Urinary bladder (tissue), 4 donors: ENCODE data around the gene ZBTB48. TPM values are rescaled to one million over a fixed set of nuclear protein-coding genes. Genes with fewer than 3 reads are reported as not detected.
"Not testable (repeated sequence)": the region's sequence is repeated elsewhere in the genome, so short reads cannot be mapped to it uniquely, and the experiment has no call there.

ENCODE experiments used
- DNase-seq: peaks from one replicate; pipeline ENCODE4 v3.0.0-alpha.2; 2015; ENCODE audit errors: extremely low spot score
- H3K27ac ChIP-seq: one replicate; pipeline ENCODE4 v1.5.1; 2013; ENCODE audit warnings: low read depth, mild to moderate bottlenecking, moderate library complexity
- H3K36me3 ChIP-seq: one replicate; pipeline ENCODE4 v1.6.1; 2013; ENCODE audit warnings: mild to moderate bottlenecking, moderate library complexity; ENCODE audit not compliant: insufficient read depth
- H3K4me1 ChIP-seq: one replicate; pipeline ENCODE4 v1.6.1; 2013; ENCODE audit warnings: mild to moderate bottlenecking, moderate library complexity; ENCODE audit not compliant: insufficient read depth
- H3K4me3 ChIP-seq: one replicate; pipeline ENCODE4 v1.5.1; 2013; ENCODE audit warnings: low read depth, low read length
- WGBS: extraction: QIAGEN DNeasy Blood & Tissue Kit; methylation state at CpG from one replicate; pipeline ENCODE4 v1.1.7; 2013; 5-methylcytosine and 5-hydroxymethylcytosine counted together
- polyA plus RNA-seq: library from polyadenylated mRNA; stranded (reverse); fragments of 200-250 nt; gene quantifications from one replicate; pipeline ENCODE4 v1.2.3, GENCODE V29; 2013
- small RNA-seq: library from RNA; depleted of rRNA; stranded (forward); fragments of <200 nt; gene quantifications from one replicate; pipeline ENCODE3, GENCODE V24; 2014
- total RNA-seq: library from RNA; depleted of rRNA; stranded (reverse); fragments of >200 nt; gene quantifications from one replicate; pipeline ENCODE4 v1.2.3, GENCODE V29; 2014
- donor health status: healthy with polysubstance abuse.
- donor health status: healthy.

The ZBTB48 gene
- total and polyA plus RNA-seq, 2 donors, result 19.6 to 32.2 TPM

DNA sequence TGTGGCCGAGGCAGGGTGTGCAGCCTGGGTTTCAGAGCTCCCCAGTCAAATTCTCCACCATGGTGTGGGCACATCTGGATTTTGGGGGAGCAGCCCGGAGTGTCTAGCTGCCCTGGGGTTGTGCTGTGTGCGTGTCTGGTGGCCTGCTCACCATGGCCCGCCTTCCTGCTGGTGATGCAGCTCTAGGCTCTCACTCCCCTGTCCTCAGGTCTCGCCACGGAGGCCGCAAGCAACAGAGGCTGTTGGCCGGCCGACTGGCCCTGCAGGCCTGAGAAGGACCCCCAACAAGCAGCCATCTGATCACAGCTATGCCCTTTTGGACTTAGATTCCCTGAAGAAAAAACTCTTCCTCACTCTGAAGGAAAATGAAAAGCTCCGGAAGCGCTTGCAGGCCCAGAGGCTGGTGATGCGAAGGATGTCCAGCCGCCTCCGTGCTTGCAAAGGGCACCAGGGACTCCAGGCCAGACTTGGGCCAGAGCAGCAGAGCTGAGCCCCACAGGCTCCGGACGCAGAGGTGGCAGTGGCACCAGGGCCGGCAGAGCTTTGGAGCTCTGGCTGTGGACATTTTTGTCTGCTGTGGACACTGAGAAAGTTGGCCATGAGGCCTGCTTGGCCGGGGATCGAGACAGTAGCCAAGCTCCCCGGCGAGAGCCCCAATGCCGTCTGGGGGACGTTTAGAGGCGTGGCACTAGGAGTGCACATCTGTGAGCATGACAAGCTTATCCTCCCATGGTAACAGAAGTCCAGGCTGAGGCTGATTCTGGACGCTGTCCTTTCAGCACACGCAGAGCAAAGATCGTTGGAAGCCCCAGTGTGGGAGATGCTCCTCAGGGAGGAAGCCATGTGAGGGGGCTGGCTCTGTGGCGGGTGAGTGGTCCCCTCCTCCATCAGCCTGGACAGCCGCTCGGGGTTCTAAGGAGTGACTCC lies 53.1 kb downstream of the ZBTB48 start:
- H3K36me3 ChIP-seq, result peaks cover 4% of the 10 kb centered on the region
- no peak for DNase-seq
- no peaks in the 10 kb centered on the region for H3K4me1 ChIP-seq
- 83% methylated on average over 30 of the region's 30 CpGs for WGBS
- no peak overlapping the region for H3K4me3 ChIP-seq
- no peak overlapping the region for H3K27ac ChIP-seq

DNA sequence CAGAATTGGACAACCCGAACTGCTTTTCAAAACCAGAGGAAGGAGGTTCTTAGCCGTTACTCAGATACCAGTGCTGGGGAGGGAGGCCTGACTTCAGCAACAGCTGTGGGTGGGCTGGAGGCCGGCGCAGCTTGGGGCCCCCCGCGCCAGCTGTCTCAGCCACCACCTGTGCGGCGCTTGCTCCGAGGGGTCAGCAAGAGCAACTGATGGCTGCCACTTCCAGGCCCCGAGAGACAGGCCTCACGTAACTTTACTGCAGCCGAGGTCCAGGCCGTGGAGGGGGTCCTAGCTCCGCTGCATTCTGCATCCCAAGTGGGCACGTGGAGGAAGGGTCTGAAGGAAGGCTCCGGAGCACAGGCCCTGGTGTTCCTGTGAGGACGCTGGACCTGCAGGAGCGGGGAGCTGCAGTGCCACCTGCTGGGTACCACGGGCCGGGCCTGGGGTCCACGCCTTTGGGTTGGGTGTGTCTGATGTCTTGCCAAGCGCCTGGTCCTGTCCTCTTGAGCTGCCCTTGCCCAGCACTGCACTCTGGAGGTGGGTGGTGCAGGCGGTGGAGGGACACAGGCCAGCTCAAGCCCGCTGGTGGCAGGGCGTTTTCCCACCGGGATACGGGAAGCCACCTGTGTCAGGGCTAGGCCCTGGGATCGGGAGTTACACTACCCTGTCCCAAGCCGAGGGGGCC lies 54.7 kb downstream of the ZBTB48 start:
- no peak for DNase-seq
- H3K36me3 ChIP-seq, result peaks cover 4% of the 10 kb centered on the region
- 66% methylated on average over 29 of the region's 29 CpGs for WGBS

DNA sequence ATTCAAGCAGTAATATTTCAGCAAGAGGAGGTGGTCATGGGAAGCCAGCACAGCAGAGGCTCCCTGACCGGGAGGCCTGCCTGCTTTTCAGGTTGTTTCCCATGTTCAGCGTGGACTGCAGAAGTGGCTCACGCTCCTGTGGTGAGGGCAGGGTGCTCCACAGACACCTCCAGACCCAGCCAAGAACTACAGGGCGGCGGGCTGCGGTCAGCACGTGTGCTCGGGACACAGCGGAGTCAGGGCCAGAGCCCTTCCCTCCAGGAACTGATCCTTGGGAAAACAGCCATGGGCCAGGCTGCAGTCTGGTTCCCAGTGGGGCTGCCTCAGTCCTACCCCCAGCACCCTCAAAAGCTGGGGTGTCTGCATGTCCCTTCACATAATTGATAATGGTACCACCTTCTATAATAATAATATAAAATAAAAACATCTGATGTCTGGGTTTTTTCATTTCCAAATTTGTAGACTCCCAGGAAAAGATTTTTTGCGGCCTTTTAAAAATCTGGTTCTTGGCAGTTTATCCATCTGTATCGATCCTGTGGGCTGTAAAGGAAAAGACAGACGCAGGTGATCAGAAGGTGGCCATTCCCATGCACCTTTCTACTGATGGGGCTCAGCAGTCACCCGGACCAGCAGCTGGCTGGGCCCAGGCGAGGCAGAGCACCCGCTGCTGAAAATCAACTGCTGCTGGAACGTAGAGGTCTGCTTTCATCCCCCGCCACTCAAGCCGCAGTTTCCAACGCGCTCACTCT lies 55.5 kb downstream of the ZBTB48 start:
- H3K27ac ChIP-seq, result no peak overlapping the region
- H3K36me3 ChIP-seq, result peaks cover 4% of the 10 kb centered on the region

More for the DNA sequence above, 54.7 kb downstream of the ZBTB48 start:
- H3K27ac ChIP-seq, result no peak overlapping the region
- no peaks in the 10 kb centered on the region for H3K4me1 ChIP-seq
- no peak overlapping the region for H3K4me3 ChIP-seq

GRCh38 chr1:6635910-6636760 lies 56.3 kb downstream of the ZBTB48 start:
- no peak overlapping the region for H3K27ac ChIP-seq
- WGBS, result 77% methylated on average over 16 of the region's 16 CpGs
- peaks cover 4% of the 10 kb centered on the region for H3K36me3 ChIP-seq
- H3K4me3 ChIP-seq, result no peak overlapping the region
- no peaks in the 10 kb centered on the region for H3K4me1 ChIP-seq
- DNase-seq, result no peak

More for the DNA sequence above, 55.5 kb downstream of the ZBTB48 start:
- no peak for DNase-seq
- WGBS, result 87% methylated on average over 20 of the region's 20 CpGs
- H3K4me1 ChIP-seq, result no peaks in the 10 kb centered on the region
- H3K4me3 ChIP-seq, result no peak overlapping the region

DNA sequence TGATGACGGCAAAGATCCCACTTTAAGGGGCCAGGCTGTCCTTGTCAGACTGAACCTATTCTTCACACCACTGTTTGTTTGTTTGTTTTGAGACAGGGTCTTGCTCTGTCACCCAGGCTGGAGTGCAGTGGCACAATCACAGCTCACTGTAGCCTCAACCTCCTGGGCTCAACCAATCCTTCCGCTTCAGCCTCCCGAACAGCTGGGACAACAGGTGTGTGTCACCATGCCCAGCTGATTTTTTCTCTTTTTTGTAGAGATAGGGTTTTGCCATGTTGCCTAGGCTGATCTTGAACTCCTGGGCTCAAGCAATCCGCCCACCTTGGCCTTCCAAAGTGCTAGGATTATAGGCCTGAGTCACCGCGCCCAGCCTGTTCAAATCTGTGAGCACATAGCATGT lies 57.0 kb downstream of the ZBTB48 start:
- not testable (repeated sequence) for H3K4me3 ChIP-seq, DNase-seq, H3K36me3 ChIP-seq, H3K4me1 ChIP-seq, H3K27ac ChIP-seq
- WGBS, result 94% methylated on average over 6 of the region's 6 CpGs

GRCh38 chr1:6637770-6638169 lies 58.0 kb downstream of the ZBTB48 start:
- no peak for DNase-seq
- Histone ChIP-seq H3K27ac (no peak overlapping the region), H3K4me3 (no peak overlapping the region), H3K36me3 (peaks cover 4% of the 10 kb centered on the region), H3K4me1 (no peaks in the 10 kb centered on the region)
- 85% methylated on average over 9 of the region's 9 CpGs for WGBS

GRCh38 chr1:6638226-6638625 lies 58.4 kb downstream of the ZBTB48 start:
- no peak overlapping the region for H3K4me3 ChIP-seq
- DNase-seq, result no peak
- peaks cover 4% of the 10 kb centered on the region for H3K36me3 ChIP-seq
- WGBS, result 49% methylated on average over 18 of the region's 18 CpGs
- no peaks in the 10 kb centered on the region for H3K4me1 ChIP-seq
- H3K27ac ChIP-seq, result no peak overlapping the region

Small RNAs within 50 kb of the gene (small RNA-seq; reads per million reads assigned to genes)
- not detected for gene RNU6-731P

Other genes with a start within 250 kb of the ZBTB48 start
- gene ACOT7, start 186.2 kb upstream of the ZBTB48 start, total RNA-seq, result 6.9 TPM
- 36.8 TPM for gene ACOT7, start 186.2 kb upstream of the ZBTB48 start, polyA plus RNA-seq
- 0.53 TPM for gene HES2, start 160.1 kb upstream of the ZBTB48 start, total RNA-seq
- gene HES2, start 160.1 kb upstream of the ZBTB48 start, polyA plus RNA-seq, result 0.03 TPM
- gene ESPN, start 155.2 kb upstream of the ZBTB48 start, total RNA-seq, result 0.58 TPM
- gene ESPN, start 155.2 kb upstream of the ZBTB48 start, polyA plus RNA-seq, result 0.53 TPM
- 7.1 TPM for gene TNFRSF25, start 113.8 kb upstream of the ZBTB48 start, total RNA-seq
- gene TNFRSF25, start 113.8 kb upstream of the ZBTB48 start, polyA plus RNA-seq, result 4.3 TPM
- gene PLEKHG5, start 88.3 kb upstream of the ZBTB48 start, total RNA-seq, result 9.9 TPM
- gene PLEKHG5, start 88.3 kb upstream of the ZBTB48 start, polyA plus RNA-seq, result 5.8 TPM
- 28.6 TPM for gene NOL9, start 25.5 kb upstream of the ZBTB48 start, total RNA-seq
- 4.0 TPM for gene NOL9, start 25.5 kb upstream of the ZBTB48 start, polyA plus RNA-seq
- not detected for gene TAS1R1, start 24.7 kb upstream of the ZBTB48 start, total RNA-seq
- gene TAS1R1, start 24.7 kb upstream of the ZBTB48 start, polyA plus RNA-seq, result 0.06 TPM
- gene KLHL21, start 22.9 kb downstream of the ZBTB48 start, total RNA-seq, result 17.0 TPM
- gene KLHL21, start 22.9 kb downstream of the ZBTB48 start, polyA plus RNA-seq, result 72.4 TPM
- gene PHF13, start 33.7 kb downstream of the ZBTB48 start, total RNA-seq, result 16.3 TPM
- gene PHF13, start 33.7 kb downstream of the ZBTB48 start, polyA plus RNA-seq, result 19.0 TPM
- 20.3 TPM for gene THAP3, start 44.9 kb downstream of the ZBTB48 start, total RNA-seq
- 29.6 TPM for gene THAP3, start 44.9 kb downstream of the ZBTB48 start, polyA plus RNA-seq
- gene DNAJC11, start 121.8 kb downstream of the ZBTB48 start, total RNA-seq, result 28.3 TPM
- 29.0 TPM for gene DNAJC11, start 121.8 kb downstream of the ZBTB48 start, polyA plus RNA-seq
- 53.3 TPM for gene CAMTA1, start 205.5 kb downstream of the ZBTB48 start, total RNA-seq
- 115 TPM for gene CAMTA1, start 205.5 kb downstream of the ZBTB48 start, polyA plus RNA-seq